Measurements from ENCODE around the gene LRP2BP. TPM values are rescaled to one million over a fixed set of nuclear protein-coding genes. Genes with fewer than 3 reads are reported as not detected.

Gene LRP2BP
- total and polyA plus RNA-seq, 2 of the 13 experiments (the other 11 are each of a cell fraction or from before 2014, with no cell fraction given): 0.22 to 0.29 TPM

- TF ChIP-seq TFDP2 (CRISPR knock-in tag; IDR thresholded peaks at IDR 0.05) (no peak), FOXP4 (CRISPR knock-in tag; IDR thresholded peaks at IDR 0.05) (peak; percentile 35), FOXA1 (IDR thresholded peaks at IDR 0.05) (peak; percentile 46; the same call in 1 of the 2 replicates), FOXA1 (CRISPR knock-in tag; IDR thresholded peaks at IDR 0.05) (peak; percentile 92), ZFP36L2 (CRISPR knock-in tag; IDR thresholded peaks at IDR 0.05) (no peak), GZF1 (CRISPR knock-in tag; IDR thresholded peaks at IDR 0.05) (no peak), ISL2 (CRISPR knock-in tag; IDR thresholded peaks at IDR 0.05) (peak; percentile 63), PAXIP1 (CRISPR knock-in tag; conservative IDR thresholded peaks at IDR 0.05) (0 out of 2 replicates have a peak, but pooled peaks have one; percentile 38), ZNF614 (CRISPR knock-in tag; IDR thresholded peaks at IDR 0.05; ENCODE audit: borderline replicate concordance) (peak; percentile 17; the same call in 1 of the 2 replicates), TBL1XR1 (IDR thresholded peaks at IDR 0.05; ENCODE audit: borderline replicate concordance, low read length, partially characterized antibody) (no peak), THAP11 (CRISPR knock-in tag; IDR thresholded peaks at IDR 0.05) (peak; percentile 51; the same call in 1 of the 2 replicates), ZNF318 (CRISPR knock-in tag; IDR thresholded peaks at IDR 0.05) (no peak), ZFP82 (CRISPR knock-in tag; IDR thresholded peaks at IDR 0.05; ENCODE audit: borderline replicate concordance) (0 out of 2 replicates have a peak, but pooled peaks have one; percentile 41)
Observed at GRCh38 chr4:185380320-185380719, 15.4 kb downstream of the LRP2BP start (continued).

Measured in HepG2 (cell line).